GM23248 (cell line): ENCODE results near the gene C11orf91.

Experiments
- EZH2 ChIP-seq: fragments of 200-600 bp; sonication (generic); IDR thresholded peaks from 2 replicates; pipeline ENCODE4 v1.6.1; 2018; ENCODE audit warnings: antibody characterized with exemption, mild to moderate bottlenecking; ENCODE audit not compliant: insufficient read depth, poor library complexity, severe bottlenecking
- EZH2phosphoT487 ChIP-seq: fragments of 200-600 bp; sonication (generic); IDR thresholded peaks from 2 replicates; pipeline ENCODE4 v1.6.1; 2018; ENCODE audit warnings: antibody characterized with exemption, moderate library complexity, mild to moderate bottlenecking, low read depth; ENCODE audit not compliant: insufficient read depth

GRCh38 chr11:33652431-33652830 is 48.2 kb downstream of the C11orf91 start:
- no peak for TF ChIP-seq EZH2
- TF ChIP-seq EZH2phosphoT487: no peak
